HG03039 (cell line): ENCODE results near the gene GPR83.
"Not testable (repeated sequence)": the region's sequence is repeated elsewhere in the genome, so short reads cannot be mapped to it uniquely, and the experiment has no call there.

ENCODE experiments used
- ATAC-seq: cut with Tn5 transposase; IDR thresholded peaks from one replicate; pipeline ENCODE4 v1.9.1; 2021; ENCODE audit warnings: mild to moderate bottlenecking, moderate library complexity; ENCODE audit not compliant: unreplicated experiment

The GPR83 gene

GRCh38 chr11:94400839-94401772 is at the start of gene GPR83:
GPR83 (minus strand) TSS chr11:94401419; CDS start chr11:94401247, 172 bp downstream.
- no peak for ATAC-seq

- ATAC-seq: no peak
Observed at GRCh38 chr11:94450048-94450447, 48.8 kb upstream of the GPR83 start.

- ATAC-seq: no peak
Observed at GRCh38 chr11:94449437-94449836, 48.2 kb upstream of the GPR83 start.

- ATAC-seq: no peak
Observed at GRCh38 chr11:94449029-94449428, 47.8 kb upstream of the GPR83 start.

- ATAC-seq: no peak
Observed at GRCh38 chr11:94447149-94447548, 45.9 kb upstream of the GPR83 start.

GRCh38 chr11:94445641-94446040 is 44.4 kb upstream of the GPR83 start:
- ATAC-seq: no peak

GRCh38 chr11:94433049-94433448 is 31.8 kb upstream of the GPR83 start:
- no peak for ATAC-seq

GRCh38 chr11:94424662-94425061 is 23.4 kb upstream of the GPR83 start:
- no peak for ATAC-seq

GRCh38 chr11:94424011-94424410 is 22.8 kb upstream of the GPR83 start:
- no peak for ATAC-seq

- no peak for ATAC-seq
Observed at GRCh38 chr11:94423507-94423906, 22.3 kb upstream of the GPR83 start.

- ATAC-seq: no peak
Observed at GRCh38 chr11:94418123-94418765, 17.0 kb upstream of the GPR83 start.

GRCh38 chr11:94417386-94417987 is 16.3 kb upstream of the GPR83 start:
- ATAC-seq: no peak

GRCh38 chr11:94405062-94405833 is 4.0 kb upstream of the GPR83 start:
- no peak for ATAC-seq

- ATAC-seq: no peak
Observed at GRCh38 chr11:94402355-94402754, 1.1 kb upstream of the GPR83 start.

- no peak for ATAC-seq
Observed at GRCh38 chr11:94401773-94402265, 600 bp upstream of the GPR83 start.

GRCh38 chr11:94400457-94400838 is 771 bp downstream of the GPR83 start:
- no peak for ATAC-seq

- ATAC-seq: no peak
Observed at GRCh38 chr11:94400050-94400449, 1.2 kb downstream of the GPR83 start.

- no peak for ATAC-seq
Observed at GRCh38 chr11:94398101-94398500, 3.1 kb downstream of the GPR83 start.

GRCh38 chr11:94396282-94396681 is 4.9 kb downstream of the GPR83 start:
- ATAC-seq: no peak

- not testable (repeated sequence) for ATAC-seq
Observed at GRCh38 chr11:94391937-94392336, 9.3 kb downstream of the GPR83 start.

- no peak for ATAC-seq
Observed at GRCh38 chr11:94379613-94380012, 21.6 kb downstream of the GPR83 start.
